Neural crest cell (in vitro differentiated cells): ENCODE data around the gene TMEM87A. TPM values are rescaled to one million over a fixed set of nuclear protein-coding genes. Genes with fewer than 3 reads are reported as not detected.

Experiments
- DNase-seq: peaks from one replicate; pipeline ENCODE4 v3.0.0; 2021; ENCODE audit warnings: low read depth, mixed read lengths, low spot score
- H3K27ac Mint-ChIP-seq: one replicate; pipeline ENCODE4 v1.8.0; 2021; ENCODE audit warnings: mild to moderate bottlenecking, mixed read lengths; ENCODE audit not compliant: unreplicated experiment
- H3K27me3 Mint-ChIP-seq: 2 replicates; pipeline ENCODE4 v1.8.0; 2021; ENCODE audit warnings: low read depth, mild to moderate bottlenecking, mixed read lengths
- H3K36me3 Mint-ChIP-seq: 2 replicates; pipeline ENCODE4 v1.8.0; 2021; ENCODE audit warnings: low read depth, mild to moderate bottlenecking, mixed read lengths
- H3K4me1 Mint-ChIP-seq: 2 replicates; pipeline ENCODE4 v1.8.0; 2021; ENCODE audit warnings: mixed read lengths
- H3K4me3 Mint-ChIP-seq: one replicate; pipeline ENCODE4 v1.8.0; 2021; ENCODE audit warnings: mild to moderate bottlenecking, mixed read lengths
- H3K9me3 Mint-ChIP-seq: 2 replicates; pipeline ENCODE4 v1.8.0; 2021; ENCODE audit warnings: mixed read lengths
- total RNA-seq: library from RNA; stranded (reverse); gene quantifications from 2 replicates; pipeline ENCODE4 v1.2.1, GENCODE V29; 2021
- TF ChIP-seq, protein P1 (sequence below): fragments of 200-600 bp; sonication (generic); conservative IDR thresholded peaks from 2 replicates; pipeline ENCODE4 v1.5.0; 2021; ENCODE audit warnings: antibody characterized with exemption, mild to moderate bottlenecking

TMEM87A gene
- total RNA-seq, 1 donor from 2014 or later = 34.8 TPM

DNA sequence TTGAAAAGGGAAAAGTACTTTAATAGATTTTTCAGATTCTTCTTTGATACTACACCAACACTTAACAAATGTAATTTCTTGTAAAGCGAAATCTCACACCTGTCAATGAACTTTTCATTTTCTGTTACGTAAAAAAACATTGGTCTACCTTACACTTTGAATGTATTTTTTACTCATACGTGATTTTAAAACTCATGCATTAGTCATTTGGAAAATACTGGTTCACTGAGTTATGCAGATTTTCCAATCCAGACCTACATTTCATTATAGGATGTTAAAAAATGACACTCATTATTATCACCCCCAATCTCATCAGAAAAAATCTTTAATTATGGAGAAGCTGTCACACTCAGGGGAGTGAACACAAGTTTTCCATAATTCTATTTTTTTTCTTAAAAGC lies 79.8 kb downstream of the TMEM87A start:
- no peaks in the 10 kb centered on the region for H3K27me3 Mint-ChIP-seq
- H3K9me3 Mint-ChIP-seq = no peaks in the 10 kb centered on the region
- no peak overlapping the region for H3K27ac Mint-ChIP-seq
- no peak for DNase-seq
- peaks cover 21% of the 10 kb centered on the region for H3K36me3 Mint-ChIP-seq
- H3K4me1 Mint-ChIP-seq = no peaks in the 10 kb centered on the region
- H3K4me3 Mint-ChIP-seq = no peak overlapping the region
- TF ChIP-seq, protein P1, sequence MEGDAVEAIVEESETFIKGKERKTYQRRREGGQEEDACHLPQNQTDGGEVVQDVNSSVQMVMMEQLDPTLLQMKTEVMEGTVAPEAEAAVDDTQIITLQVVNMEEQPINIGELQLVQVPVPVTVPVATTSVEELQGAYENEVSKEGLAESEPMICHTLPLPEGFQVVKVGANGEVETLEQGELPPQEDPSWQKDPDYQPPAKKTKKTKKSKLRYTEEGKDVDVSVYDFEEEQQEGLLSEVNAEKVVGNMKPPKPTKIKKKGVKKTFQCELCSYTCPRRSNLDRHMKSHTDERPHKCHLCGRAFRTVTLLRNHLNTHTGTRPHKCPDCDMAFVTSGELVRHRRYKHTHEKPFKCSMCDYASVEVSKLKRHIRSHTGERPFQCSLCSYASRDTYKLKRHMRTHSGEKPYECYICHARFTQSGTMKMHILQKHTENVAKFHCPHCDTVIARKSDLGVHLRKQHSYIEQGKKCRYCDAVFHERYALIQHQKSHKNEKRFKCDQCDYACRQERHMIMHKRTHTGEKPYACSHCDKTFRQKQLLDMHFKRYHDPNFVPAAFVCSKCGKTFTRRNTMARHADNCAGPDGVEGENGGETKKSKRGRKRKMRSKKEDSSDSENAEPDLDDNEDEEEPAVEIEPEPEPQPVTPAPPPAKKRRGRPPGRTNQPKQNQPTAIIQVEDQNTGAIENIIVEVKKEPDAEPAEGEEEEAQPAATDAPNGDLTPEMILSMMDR = no peak

DNA sequence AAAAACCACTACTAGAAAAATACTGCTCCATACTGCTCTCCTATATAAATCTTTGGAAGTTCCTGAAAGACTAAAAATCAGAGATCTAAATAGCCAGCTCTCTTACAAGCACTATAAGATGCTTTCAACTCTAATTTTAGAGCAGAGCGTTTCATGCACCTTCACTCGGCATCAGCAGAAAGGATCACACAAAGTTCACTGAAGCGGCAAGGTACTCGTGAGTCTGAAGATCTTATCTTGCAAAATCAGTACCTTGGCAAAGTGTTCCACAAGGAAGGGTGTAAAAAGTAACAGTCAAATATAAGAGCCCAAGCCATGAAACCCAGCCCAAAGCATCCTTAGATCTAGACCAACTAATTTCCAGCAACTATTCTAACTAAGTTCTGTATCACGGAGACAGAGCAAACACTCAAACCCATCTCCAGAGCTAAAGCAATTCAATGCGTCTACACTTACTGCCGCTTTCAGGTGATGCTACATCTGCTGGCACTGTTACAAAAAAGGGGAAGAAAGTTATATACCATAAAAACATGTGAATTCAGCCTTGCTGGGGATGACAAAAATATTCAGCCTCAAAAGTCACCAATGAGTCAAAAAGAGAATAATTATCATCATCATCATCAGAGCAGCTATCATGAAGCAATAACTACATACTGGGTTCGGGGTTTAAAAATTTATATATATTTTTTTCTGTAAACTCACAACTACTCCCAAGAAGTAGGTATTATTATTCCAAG lies 81.5 kb downstream of the TMEM87A start:
- DNase-seq = no peak
- Mint-ChIP-seq H3K4me3 (no peak overlapping the region), H3K27me3 (no peaks in the 10 kb centered on the region), H3K9me3 (no peaks in the 10 kb centered on the region), H3K36me3 (peaks cover 18% of the 10 kb centered on the region), H3K4me1 (no peaks in the 10 kb centered on the region), H3K27ac (no peak overlapping the region)
- TF ChIP-seq, protein P1 = no peak

DNA sequence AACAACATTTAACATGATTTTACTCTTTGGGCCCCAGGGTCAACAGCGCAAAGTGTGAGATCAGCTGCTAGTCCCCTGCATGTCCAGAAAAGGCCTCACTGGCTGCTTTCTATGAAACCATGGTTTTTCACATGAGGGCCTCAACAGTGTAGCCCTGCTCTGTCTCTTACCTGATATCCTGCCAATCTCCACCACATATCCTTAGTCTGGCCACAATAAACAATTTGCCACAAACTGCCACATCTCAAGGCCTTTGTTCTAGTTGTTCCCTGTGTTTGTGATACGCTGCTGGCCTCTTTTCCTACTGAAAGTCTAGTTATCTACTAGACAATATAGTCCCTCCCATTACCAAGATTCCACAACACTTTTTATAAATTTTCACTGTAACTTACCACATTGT lies 82.9 kb downstream of the TMEM87A start:
- Mint-ChIP-seq H3K36me3 (peaks cover 8% of the 10 kb centered on the region), H3K4me1 (no peaks in the 10 kb centered on the region), H3K27ac (no peak overlapping the region), H3K27me3 (no peaks in the 10 kb centered on the region), H3K4me3 (no peak overlapping the region), H3K9me3 (no peaks in the 10 kb centered on the region)
- no peak for DNase-seq
- TF ChIP-seq, protein P1 = no peak

DNA sequence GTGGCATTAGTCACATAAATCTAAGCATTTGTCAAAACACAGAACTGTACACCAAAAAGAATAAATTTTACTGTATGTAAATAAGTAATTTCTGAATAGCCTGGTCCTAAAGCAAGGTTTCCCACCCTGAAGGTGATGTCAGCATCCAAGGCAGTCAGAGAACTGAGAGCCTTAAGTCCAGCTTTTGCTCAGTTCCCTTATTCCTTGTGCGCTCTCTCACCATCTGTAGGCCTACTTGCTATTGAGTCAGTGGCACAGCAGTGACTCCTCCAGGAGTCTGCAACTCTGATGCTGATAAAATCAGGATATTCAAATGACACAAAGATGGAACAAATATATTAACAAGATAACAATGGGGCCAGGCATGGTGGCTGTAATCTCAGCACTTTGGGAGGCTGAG lies 87.4 kb downstream of the TMEM87A start:
- Mint-ChIP-seq H3K4me1 (no peaks in the 10 kb centered on the region), H3K36me3 (peaks cover 12% of the 10 kb centered on the region), H3K27me3 (no peaks in the 10 kb centered on the region), H3K27ac (no peak overlapping the region), H3K4me3 (no peak overlapping the region), H3K9me3 (no peaks in the 10 kb centered on the region)
- TF ChIP-seq, protein P1 = no peak
- DNase-seq = no peak

DNA sequence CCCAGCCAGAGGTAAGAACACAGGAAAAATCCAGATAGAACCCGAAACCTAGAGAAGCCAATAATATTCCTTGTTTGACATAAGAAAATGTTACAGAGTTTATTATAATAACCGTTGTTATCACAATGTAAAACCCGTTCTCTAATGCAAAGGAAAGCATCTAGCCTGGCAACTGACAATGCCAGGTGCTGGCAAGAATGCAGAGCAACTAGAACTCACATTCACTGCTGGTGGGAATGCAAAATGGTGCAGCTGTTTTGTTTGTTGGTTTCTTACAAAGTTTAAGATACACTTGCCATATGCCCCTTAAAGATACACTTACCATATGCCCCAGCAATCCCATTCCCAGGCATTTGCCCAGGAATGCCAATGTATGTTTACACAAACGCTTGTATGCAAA lies 88.5 kb downstream of the TMEM87A start:
- TF ChIP-seq, protein P1 = no peak
- no peaks in the 10 kb centered on the region for H3K9me3 Mint-ChIP-seq
- H3K27me3 Mint-ChIP-seq = no peaks in the 10 kb centered on the region

More for the DNA sequence above, 88.5 kb downstream of the TMEM87A start:
- Mint-ChIP-seq H3K27ac (no peak overlapping the region), H3K4me3 (no peak overlapping the region), H3K4me1 (no peaks in the 10 kb centered on the region), H3K36me3 (peaks cover 8% of the 10 kb centered on the region)
- DNase-seq = no peak
